Stimulated activated CD8-positive, alpha-beta memory T cell treated with anti-CD3 and anti-CD28 coated beads, Interleukin-15, amount 100 ng/mL, for 48 hours (primary cell): ENCODE data around the gene SCART1.
"Not testable (repeated sequence)": the region's sequence is repeated elsewhere in the genome, so short reads cannot be mapped to it uniquely, and the experiment has no call there.

ENCODE experiments used
- DNase-seq, 2 donors: peaks; one replicate each; pipeline ENCODE4 v3.0.0-alpha.2; 2020; ENCODE audit warnings: low read depth in 2 of 2

Gene SCART1

GRCh38 chr10:133453516-133454203 lies at the start of gene SCART1:
SCART1 (plus strand) TSS chr10:133453945; CDS start chr10:133453998, 53 bp downstream.
- DNase-seq: no peak

DNA sequence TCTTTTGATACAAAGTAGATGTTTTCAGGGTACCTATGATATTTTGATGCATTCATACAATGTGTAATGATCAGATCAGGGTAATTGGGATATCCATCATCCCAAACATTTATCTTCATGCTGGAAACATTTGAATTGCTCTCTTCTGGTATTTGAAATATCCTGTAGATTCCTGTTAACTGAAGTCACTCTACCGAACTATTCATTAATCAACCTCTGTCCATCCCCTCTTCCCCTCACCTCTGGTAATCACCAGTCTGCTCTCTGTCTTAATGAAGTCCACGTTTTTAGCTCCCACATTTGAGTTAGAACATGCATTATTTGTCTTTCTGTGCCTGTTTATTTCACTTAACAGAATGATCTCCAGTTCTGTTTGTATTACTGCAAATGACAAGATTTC lies 48.5 kb upstream of the SCART1 start:
- DNase-seq: no peak

- DNase-seq: no peak
Measured at GRCh38 chr10:133405844-133406527, 47.8 kb upstream of the SCART1 start.

GRCh38 chr10:133411523-133412380 lies 42.0 kb upstream of the SCART1 start:
- DNase-seq: no peak

- DNase-seq: no peak
Measured at GRCh38 chr10:133412381-133412711, 41.4 kb upstream of the SCART1 start.

- DNase-seq: not testable (repeated sequence)
Measured at GRCh38 chr10:133414401-133414800, 39.3 kb upstream of the SCART1 start.

- DNase-seq: no peak
Measured at GRCh38 chr10:133415752-133416151, 38.0 kb upstream of the SCART1 start.

DNA sequence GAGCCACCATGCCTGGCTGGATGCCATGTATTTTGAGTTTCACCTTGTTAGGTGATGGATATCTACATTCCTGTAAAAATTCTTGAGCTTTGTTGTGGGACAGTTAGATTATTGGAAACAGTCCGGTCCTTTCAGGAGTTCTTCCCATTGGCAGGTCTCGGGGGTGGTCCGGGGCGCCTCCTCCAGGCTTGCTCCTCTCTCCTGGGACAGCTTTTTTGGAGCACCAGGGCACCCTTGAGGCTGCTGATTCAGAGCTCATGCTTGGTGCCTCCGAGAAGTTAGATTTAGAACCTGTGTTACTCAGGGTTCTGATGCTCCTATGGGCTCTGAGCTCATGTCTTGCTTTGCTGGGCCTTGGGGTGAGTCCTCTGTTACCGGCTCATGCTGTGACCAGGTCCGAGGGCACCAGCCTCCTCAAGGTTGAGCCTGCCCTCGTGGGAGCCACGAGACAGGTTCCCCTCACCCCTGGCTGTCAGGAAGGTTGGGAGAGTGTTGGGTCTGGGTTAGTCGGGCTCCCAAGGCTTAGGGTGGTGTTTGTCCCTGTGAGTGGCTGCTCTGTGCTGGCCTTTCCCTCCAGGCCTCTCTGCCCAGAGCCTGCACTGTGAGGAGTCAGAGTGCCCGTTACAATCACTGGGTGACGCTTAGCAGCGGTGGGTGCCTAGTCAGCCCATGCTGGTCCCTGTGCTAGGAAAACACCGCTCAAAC lies 35.3 kb upstream of the SCART1 start:
- no peak for DNase-seq

DNA sequence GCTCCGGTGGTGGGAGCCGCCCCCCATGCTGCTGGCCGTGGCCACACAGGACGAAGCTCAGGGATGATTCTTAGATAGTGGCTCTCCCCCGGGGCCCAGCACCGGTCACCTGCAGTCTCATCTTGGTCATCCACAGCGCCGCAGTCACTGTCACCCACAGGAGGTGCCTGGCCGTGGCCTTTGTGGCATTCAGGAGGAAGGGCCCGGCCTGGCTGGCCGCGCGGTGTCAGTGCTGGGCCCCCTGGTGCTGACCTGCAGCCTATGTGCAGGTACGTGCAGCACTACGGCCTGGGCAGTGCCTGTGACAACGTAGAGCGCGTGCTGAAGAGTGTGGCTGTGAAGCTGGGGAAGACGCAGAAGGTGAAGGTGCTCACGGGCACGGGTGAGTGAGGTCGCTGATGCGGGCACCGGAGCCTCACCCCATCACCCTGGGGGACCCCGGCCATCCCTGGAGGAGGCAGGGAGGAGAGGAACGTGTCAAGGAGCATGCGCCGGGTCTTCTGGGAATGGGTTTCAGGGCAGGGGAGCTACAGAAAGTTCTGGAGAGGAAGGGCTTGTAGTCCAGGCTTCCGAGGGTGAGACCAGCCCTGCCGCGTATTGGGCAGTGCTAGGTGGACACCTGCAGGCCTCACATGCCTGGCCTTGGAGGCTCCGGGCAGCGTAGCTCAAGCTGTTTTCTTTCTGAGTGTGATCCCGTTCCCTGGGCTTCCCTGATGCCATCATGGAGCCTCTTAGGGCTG lies 34.4 kb upstream of the SCART1 start:
- DNase-seq: no peak

DNA sequence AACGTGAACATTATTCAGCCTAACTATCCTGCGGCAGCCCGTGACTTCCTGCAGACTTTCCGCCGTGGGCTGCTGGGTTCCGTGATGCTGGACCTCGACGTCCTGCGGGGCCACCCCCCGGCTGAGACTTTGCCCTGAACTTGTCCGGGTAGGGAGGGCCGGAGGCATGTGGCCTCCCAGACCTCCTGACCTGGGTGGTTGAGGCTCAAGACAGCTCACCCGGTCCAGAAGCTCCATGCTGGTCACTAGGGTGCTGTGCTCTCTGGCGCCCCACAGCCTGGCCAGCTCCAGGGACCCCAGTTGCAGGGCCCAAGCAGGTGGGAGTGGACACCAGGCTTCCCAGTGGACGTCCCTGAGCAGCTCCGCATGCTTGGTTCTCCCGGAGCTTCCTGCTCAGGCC lies 33.7 kb upstream of the SCART1 start:
- DNase-seq: no peak

DNA sequence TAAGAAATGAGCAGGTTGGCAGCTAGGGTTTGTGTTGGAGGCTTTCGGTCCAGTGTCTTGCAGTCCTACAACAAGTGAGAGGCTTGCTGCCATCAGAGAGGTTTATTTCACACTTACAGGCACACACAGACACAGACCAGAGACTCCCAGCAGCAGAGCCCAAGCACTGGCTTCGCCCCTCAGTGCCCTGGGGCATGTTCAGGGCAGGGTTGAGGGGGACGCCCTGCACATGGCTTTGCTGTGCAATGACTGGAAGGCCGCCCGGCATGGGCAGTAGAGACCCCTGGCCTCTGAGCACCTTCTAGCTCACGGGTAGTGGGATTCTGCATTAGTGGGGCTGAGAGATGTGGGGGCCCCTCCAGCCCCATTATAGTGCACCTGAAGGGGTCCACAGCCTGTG lies 33.2 kb upstream of the SCART1 start:
- DNase-seq: no peak

DNA sequence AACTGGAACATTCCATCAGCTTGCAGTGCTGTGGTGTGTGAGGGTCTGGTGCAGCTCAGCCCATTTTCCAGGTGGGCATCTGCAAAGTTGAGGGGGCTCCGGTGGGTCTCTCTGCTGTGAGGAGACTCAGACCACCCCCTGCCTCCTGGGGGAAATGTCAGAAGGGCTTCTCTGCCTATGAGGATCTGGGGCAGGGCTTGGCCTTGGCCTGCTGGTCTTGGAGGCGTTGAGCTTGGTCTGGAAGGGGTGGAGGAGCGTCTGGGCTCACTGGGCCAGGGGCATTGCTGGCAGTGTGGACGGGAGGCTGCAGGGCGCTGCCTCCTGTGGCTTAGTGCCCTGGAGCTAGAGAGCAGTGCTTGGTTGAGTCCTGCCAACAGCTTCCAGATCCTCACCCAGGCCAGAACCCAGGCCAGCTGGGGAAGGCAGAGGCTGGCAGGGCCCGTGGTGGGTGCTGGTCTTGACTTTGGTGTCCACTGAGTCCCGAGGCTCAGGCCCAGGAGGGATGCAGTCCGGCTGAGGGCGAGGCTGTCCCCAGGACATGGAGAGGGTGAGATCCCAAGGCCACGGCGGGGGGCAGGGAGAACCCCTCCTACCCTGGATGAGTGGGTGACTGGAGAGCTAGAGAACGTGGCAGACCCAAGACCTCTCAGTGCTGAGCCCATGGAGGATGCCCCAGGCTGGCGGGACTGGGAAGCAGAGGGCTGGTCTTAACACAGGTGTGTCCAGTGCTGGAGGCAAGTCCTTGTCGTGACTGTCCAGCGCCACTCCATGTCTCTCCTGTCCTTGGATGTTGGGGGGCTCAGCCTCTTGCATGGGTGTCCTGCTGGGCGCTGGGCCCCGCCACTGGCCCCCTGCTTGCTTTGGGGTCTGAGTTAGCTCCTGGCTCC lies 32.2 kb upstream of the SCART1 start:
- no peak for DNase-seq

GRCh38 chr10:133422223-133422806 lies 31.4 kb upstream of the SCART1 start:
- DNase-seq: no peak

DNA sequence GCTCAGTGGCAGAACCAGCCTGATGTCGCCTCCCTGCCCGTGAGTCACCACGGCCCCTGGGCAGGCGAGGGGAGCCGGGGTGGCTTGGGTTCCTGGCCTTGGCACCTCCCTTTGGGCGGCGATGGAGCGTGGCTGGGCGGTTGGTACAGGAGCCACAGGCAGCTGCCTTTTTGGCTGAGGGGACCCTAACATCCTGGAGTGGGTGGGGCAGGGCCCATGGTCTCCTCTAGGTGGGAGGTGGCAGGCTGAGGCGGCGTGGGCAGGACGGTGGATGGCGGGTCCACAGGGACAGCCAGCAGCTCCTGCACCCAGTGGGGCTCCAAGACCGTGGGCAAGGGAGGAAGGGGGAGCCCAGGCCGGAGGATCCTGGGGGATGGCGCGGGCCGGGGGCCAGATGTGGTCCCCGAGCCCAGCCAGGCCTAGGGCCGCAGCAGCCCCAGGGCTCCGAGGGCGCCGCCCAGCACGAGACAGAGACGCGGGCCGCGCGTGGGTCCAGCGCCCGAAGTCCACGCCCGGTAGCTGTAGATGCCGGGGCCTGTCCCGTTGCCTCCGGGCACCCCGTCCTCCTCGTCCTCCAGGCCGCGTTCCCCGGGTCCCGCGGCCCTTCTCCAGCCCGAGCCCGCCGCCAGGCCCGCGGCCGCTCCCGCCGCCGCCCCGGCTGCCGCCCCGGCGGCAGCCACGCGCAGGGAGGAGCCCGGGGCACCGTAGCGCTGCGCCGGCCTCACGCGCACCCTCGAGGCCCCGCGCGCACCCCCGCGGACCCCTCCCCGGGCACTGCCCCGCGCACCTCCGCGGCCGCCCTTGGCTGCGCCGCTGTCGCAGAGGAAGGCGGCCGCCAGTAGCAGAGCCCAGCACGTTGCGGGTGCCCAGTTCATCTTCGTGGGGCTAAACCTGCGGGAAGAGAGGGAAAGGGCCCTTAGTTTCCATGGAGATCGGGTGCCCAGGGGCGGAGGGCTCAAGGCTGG lies 30.7 kb upstream of the SCART1 start:
- no peak for DNase-seq

DNA sequence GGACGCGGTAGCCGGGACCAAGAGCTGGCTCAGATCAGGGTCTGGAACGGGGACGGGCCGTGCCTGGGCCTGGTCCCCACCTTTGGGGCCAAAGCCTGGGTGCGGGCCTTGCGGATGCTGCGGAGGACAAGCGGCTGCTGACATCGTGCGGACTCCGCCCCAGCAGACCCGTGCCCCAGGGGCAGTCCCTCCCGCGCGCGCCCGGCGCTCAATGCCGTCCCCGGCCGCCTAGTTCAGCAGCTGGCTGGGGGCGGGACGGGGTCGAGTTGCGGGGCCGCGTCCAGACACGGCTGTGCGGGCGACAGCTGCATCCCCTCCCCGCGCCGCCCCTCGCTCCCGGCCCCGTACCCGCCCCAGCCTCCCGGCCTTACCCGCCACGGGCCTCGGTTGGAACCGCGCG lies 29.6 kb upstream of the SCART1 start:
- not testable (repeated sequence) for DNase-seq

DNA sequence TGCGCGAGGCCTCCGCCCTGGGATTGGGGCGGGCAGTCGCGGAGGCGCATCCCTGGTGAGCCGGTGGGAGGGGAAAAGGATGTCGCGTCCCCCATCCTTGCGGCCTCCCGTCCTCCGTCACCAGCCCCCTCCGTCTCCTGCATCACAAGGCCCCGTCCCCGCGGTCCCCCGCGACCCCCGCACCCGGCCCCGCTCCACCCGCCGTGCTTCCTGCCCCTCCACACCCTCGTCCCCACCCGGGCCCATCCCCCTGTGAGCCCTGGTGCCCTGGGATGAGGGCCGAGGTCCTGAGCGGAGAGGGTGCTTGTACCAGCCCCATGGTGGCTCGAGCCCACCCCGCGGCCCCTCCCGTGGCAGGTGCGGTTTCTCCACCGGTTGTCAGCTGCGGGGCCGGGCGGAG lies 29.1 kb upstream of the SCART1 start, which contains the start of gene SPRN:
Gene SPRN (minus strand): TSS at position 25 of the 400 bp plus-strand sequence. CDS start 944 bp downstream, outside the sequence.
- DNase-seq: not testable (repeated sequence)

- DNase-seq: not testable (repeated sequence)
Measured at GRCh38 chr10:133429571-133429970, 24.2 kb upstream of the SCART1 start.

GRCh38 chr10:133431888-133432613 lies 21.7 kb upstream of the SCART1 start:
- DNase-seq: not testable (repeated sequence)
